Panc1 (cell line): ENCODE measurements around the gene EXOC6B. TPM values are rescaled to one million over a fixed set of nuclear protein-coding genes. Genes with fewer than 3 reads are reported as not detected.

Source experiments
- ATAC-seq: fragments of 200-7000 bp; cut with Tn5 transposase; 2 replicates; pipeline ENCODE4 v1.9.1; 2020; ENCODE audit warnings: mild to moderate bottlenecking, moderate library complexity
- BruUV-seq: library from RNA; stranded (reverse); fragments of 400-500 nt; replicated peaks from 2 replicates; lab custom pipeline; 2021; lab: Mats Ljungman, UMichigan
- CTCF ChIA-PET: fragments of 300-600 bp; sonication (Branson Sonifier 250); formaldehyde crosslinking; loops from one replicate; lab custom pipeline; 2022; ENCODE audit warnings: antibody characterized with exemption; lab: Charles Lee
- POLR2A ChIA-PET: fragments of 300-600 bp; sonication (Branson Sonifier 250); formaldehyde crosslinking; loops from one replicate; lab custom pipeline; 2022; ENCODE audit warnings: antibody characterized with exemption; lab: Charles Lee
- DNase-seq: peaks from one replicate; pipeline ENCODE4 v3.0.0-alpha.2; 2010; ENCODE audit warnings: low read depth, low spot score
- H3K27ac ChIP-seq: 2 replicates; pipeline ENCODE4 v1.5.1; 2011; ENCODE audit warnings: mild to moderate bottlenecking, low read length, inconsistent platforms
- H3K27me3 ChIP-seq: fragments of 200-500 bp; sonication (Bioruptor generic); 2 replicates; pipeline ENCODE4 v1.6.0; 2014; ENCODE audit warnings: low read length, inconsistent platforms; ENCODE audit not compliant: control insufficient read depth, insufficient read depth
- H3K36me3 ChIP-seq: fragments of 200-500 bp; sonication (Bioruptor generic); 2 replicates; pipeline ENCODE4 v1.5.1; 2014; ENCODE audit warnings: inconsistent platforms, mild to moderate bottlenecking, low read length, moderate library complexity; ENCODE audit not compliant: control insufficient read depth, insufficient read depth
- H3K4me1 ChIP-seq: 2 replicates; pipeline ENCODE4 v1.5.1; 2011; ENCODE audit warnings: inconsistent platforms, mild to moderate bottlenecking, low read length, moderate library complexity; ENCODE audit not compliant: control insufficient read depth, insufficient read depth
- H3K4me3 ChIP-seq, 2 experiments: 2 replicates each; pipeline ENCODE4 v1.5.1; 2011 to 2012; ENCODE audit warnings: low read depth in 2 of 2, low read length in 2 of 2, mild to moderate bottlenecking in 2 of 2, inconsistent platforms in 1 of 2, moderate library complexity in 1 of 2
- H3K9me3 ChIP-seq: fragments of 200-500 bp; sonication (Bioruptor generic); 2 replicates; pipeline ENCODE4 v1.5.1; 2014; ENCODE audit warnings: low read depth, mild to moderate bottlenecking, inconsistent platforms, low read length, moderate library complexity; ENCODE audit not compliant: control insufficient read depth, insufficient read depth
- POLR2AphosphoS5 ChIP-seq: IDR thresholded peaks from 2 replicates; pipeline ENCODE4 v1.6.1; 2012; ENCODE audit warnings: mild to moderate bottlenecking, low read depth, low read length, moderate library complexity
- in situ Hi-C: cut with HindIII; loops from 2 replicates; pipeline ENCODE4 v1.10.0; 2016; ENCODE audit warnings: low sequenced_read_pairs, low pct_unique_long_range_greater_than_20kb
- intact Hi-C: fragments of 100-400 bp; cut with micrococcal nuclease; formaldehyde crosslinking; loops from one replicate; pipeline ENCODE4 v1.10.0; 2022; ENCODE audit not compliant: unreplicated experiment
- total RNA-seq: library from RNA; stranded (reverse); gene quantifications from one replicate; pipeline ENCODE4 v1.2.1, GENCODE V29; 2021; ENCODE audit not compliant: unreplicated experiment

EXOC6B gene
- total RNA-seq, 1 experiment from 2014 or later = 23.2 TPM

DNA sequence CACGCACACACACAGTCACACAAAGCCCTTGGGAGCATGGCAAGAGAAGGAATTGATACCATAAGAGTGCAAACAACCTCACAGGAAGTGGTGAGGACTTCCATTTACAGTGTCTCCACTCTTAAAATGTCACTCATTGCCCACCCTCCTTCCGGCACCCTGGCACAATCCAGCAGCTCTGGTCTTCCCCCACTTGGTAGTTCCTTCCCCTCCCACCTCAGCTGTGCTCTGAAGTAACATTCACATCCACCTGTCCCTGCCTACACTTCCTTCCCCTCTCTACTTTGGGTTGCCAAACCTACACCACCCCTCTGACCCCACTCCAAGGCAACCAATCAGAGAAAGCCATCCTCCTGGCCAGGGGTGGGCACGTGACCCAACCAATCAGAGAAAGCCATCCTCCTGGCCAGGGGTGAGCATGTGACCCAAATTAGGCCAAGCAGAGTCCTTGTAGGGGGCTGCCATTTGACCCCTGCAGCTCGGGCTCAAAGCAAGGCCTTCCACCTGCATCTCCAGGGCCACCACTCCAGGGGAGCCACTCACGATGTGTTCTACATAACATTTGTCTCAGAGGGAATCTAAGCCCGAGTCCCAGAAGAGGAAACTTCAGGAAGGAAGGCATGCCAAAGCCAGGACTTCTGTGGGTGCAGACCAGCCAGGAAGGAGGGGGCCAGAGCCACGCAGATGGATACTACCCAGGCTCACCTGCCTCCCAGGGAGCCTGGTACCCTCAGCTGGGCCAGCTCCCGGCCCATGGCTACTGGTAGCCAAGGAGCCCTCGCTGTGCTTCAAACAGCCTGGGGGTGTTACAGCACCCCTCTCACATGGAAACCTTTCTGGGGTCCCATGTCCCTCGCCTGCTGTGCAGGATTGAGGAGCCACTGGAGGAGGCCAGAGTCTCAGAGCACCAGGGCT lies 699.4 kb downstream of the EXOC6B start:
- Histone ChIP-seq H3K36me3 (no peaks in the 10 kb centered on the region), H3K4me3 (no peak overlapping the region), H3K4me1 (no peaks in the 10 kb centered on the region), H3K27me3 (peaks cover 4% of the 10 kb centered on the region; the same call in 1 of the 2 replicates), H3K9me3 (no peaks in the 10 kb centered on the region), H3K27ac (no peak overlapping the region)
- ChIA-PET CTCF (no interaction called here), POLR2A (no interaction called here)
- intact Hi-C loops = no loop called here
- ATAC-seq (0 out of 2 replicates have a peak, but pooled peaks have one; percentile 14), DNase-seq (no peak)
- no peak for TF ChIP-seq POLR2AphosphoS5
- in situ Hi-C loops = no loop called here
- BruUV-seq = no TSS peak

Other genes with a start within 250 kb of the EXOC6B start
- gene SPR, start 61.4 kb upstream of the EXOC6B start, total RNA-seq = 75.4 TPM
- 0.36 TPM for gene EMX1, start 91.5 kb upstream of the EXOC6B start, total RNA-seq
- 27.8 TPM for gene SFXN5, start 245.7 kb upstream of the EXOC6B start, total RNA-seq